Testis (tissue), 3 donors: ENCODE data around the gene GOLGA8S. TPM values are rescaled to one million over a fixed set of nuclear protein-coding genes. Genes with fewer than 3 reads are reported as not detected.
"Not testable (repeated sequence)": the region's sequence is repeated elsewhere in the genome, so short reads cannot be mapped to it uniquely, and the experiment has no call there.

Experiments
- DNase-seq: peaks from one replicate; pipeline ENCODE4 v3.0.0-alpha.2; 2019
- H3K27ac ChIP-seq, 2 donors: fragments of 200-600 bp; sonication (generic); one replicate each; pipeline ENCODE4 v1.5.1; 2019
- H3K27me3 ChIP-seq: fragments of 200-600 bp; sonication (generic); one replicate; pipeline ENCODE4 v1.5.1; 2019
- H3K36me3 ChIP-seq: fragments of 200-600 bp; sonication (generic); one replicate; pipeline ENCODE4 v1.5.1; 2017; ENCODE audit warnings: low read depth; ENCODE audit errors: missing control alignments
- H3K4me1 ChIP-seq: fragments of 200-600 bp; sonication (generic); one replicate; pipeline ENCODE4 v1.5.1; 2019
- H3K4me3 ChIP-seq, 2 donors: fragments of 200-600 bp; sonication (generic); one replicate each; pipeline ENCODE4 v1.5.1; 2017 to 2019
- H3K9me3 ChIP-seq: fragments of 200-600 bp; sonication (generic); one replicate; pipeline ENCODE4 v1.5.1; 2017
- POLR2A ChIP-seq: fragments of 450-650 bp; IDR thresholded peaks from one replicate; pipeline ENCODE4 v1.6.1; 2017; ENCODE audit warnings: antibody characterized with exemption, mild to moderate bottlenecking, moderate library complexity
- WGBS, 2 donors: methylation state at CpG; one replicate each; pipeline ENCODE4 v1.1.5; 2018; 5-methylcytosine and 5-hydroxymethylcytosine counted together
- intact Hi-C: fragments of 100-400 bp; cut with DNase I; formaldehyde crosslinking; loops from one replicate; pipeline ENCODE4 v1.15.1; 2023; ENCODE audit warnings: low total_unique reads
- polyA plus RNA-seq: library from polyadenylated mRNA; stranded (reverse); fragments of 350-450 nt; fragmentation: Illumina TruSeq; extraction: RNeasy Lipid Tissue Mini Kit (QIAGEN cat#74804); gene quantifications from one replicate; pipeline ENCODE4 v1.2.3, GENCODE V29; 2014; ENCODE audit warnings: low read depth, low replicate concordance; ENCODE audit not compliant: insufficient read depth
- small RNA-seq, 2 donors: library from RNA; depleted of rRNA; stranded (forward); fragments of <200 nt; gene quantifications; one replicate each; pipeline ENCODE3, GENCODE V24; 2016
- total RNA-seq, 2 donors: library from RNA; depleted of rRNA; stranded (reverse); fragments of >200 nt; gene quantifications; one replicate each; pipeline ENCODE4 v1.2.3, GENCODE V29; 2016
- TF ChIP-seq, protein P1 (sequence below), 3 experiments: fragments of 450-650 bp in 2 of 3; fragments of 200-600 bp in 1 of 3; sonication (generic) in 1 of 3; IDR thresholded peaks; one replicate each; pipeline ENCODE4 v1.5.1; 2016 to 2019; ENCODE audit warnings: antibody characterized with exemption in 3 of 3, mild to moderate bottlenecking in 2 of 3, moderate library complexity in 1 of 3

The GOLGA8S gene
- total and polyA plus RNA-seq, 3 donors from 2014 or later: 9.2 to 33.9 (median 15.5) TPM

DNA sequence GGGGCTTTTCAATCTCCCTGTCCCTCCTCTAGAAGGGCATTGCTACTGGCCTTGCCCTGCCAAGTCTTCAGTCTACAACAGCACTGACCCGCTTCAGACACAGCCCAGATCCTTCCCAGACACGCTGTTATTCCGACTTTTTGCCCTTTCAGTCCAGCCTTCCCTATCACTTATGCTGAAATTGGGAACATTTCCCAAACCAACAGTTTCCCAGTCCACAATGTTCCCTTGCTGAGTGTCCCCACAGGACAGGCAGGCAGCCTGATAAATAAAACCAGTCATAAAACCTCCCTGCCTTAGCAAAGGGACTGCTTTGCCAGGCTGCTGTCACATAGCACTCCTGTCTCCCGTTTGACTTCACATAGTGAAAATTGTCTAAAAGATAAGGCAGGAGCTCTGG, 49.0 kb downstream of the GOLGA8S start:
- 33 to 49% methylated on average over 4 of the region's 4 CpGs for WGBS, 2 donors
- DNase-seq: no peak
- H3K36me3 ChIP-seq: no peaks in the 10 kb centered on the region
- H3K9me3 ChIP-seq: no peaks in the 10 kb centered on the region
- intact Hi-C loops: no loop called here
- TF ChIP-seq POLR2A: no peak
- no peaks in the 10 kb centered on the region for H3K4me1 ChIP-seq
- peak overlapping the region in 1 of 2 donors; percentile 69 for H3K27ac ChIP-seq
- H3K4me3 ChIP-seq: no peak overlapping the region
- H3K27me3 ChIP-seq: no peaks in the 10 kb centered on the region

DNA sequence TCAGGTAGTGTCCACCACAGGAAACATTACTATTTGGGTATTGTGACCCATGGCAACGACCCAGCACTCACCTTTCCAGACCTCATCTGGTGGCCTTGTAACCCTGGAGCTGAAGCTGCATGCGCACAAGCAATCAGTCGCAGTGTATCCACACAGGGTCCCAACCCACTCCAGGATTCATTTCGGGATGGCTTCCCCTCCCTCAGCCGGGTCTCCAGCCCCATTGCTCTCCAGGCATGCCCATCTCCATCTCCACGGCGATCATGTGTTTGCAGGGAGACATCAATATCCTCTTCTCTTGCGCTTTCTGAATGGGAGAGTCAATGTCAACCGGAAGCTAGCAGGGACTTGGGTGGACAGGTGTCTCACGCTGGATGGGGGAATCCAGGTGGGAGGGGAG, 57.3 kb downstream of the GOLGA8S start:
- intact Hi-C loops: no loop called here
- 76 to 93% methylated on average over 10 of the region's 10 CpGs for WGBS, 2 donors
- H3K9me3 ChIP-seq: no peaks in the 10 kb centered on the region
- H3K36me3 ChIP-seq: no peaks in the 10 kb centered on the region
- H3K4me3 ChIP-seq: no peak overlapping the region
- no peaks in the 10 kb centered on the region for H3K27me3 ChIP-seq
- DNase-seq: no peak
- no peak overlapping the region for H3K27ac ChIP-seq
- no peaks in the 10 kb centered on the region for H3K4me1 ChIP-seq
- no peak for TF ChIP-seq POLR2A
- TF ChIP-seq, protein P1, sequence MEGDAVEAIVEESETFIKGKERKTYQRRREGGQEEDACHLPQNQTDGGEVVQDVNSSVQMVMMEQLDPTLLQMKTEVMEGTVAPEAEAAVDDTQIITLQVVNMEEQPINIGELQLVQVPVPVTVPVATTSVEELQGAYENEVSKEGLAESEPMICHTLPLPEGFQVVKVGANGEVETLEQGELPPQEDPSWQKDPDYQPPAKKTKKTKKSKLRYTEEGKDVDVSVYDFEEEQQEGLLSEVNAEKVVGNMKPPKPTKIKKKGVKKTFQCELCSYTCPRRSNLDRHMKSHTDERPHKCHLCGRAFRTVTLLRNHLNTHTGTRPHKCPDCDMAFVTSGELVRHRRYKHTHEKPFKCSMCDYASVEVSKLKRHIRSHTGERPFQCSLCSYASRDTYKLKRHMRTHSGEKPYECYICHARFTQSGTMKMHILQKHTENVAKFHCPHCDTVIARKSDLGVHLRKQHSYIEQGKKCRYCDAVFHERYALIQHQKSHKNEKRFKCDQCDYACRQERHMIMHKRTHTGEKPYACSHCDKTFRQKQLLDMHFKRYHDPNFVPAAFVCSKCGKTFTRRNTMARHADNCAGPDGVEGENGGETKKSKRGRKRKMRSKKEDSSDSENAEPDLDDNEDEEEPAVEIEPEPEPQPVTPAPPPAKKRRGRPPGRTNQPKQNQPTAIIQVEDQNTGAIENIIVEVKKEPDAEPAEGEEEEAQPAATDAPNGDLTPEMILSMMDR (IDR thresholded peaks at IDR 0.05): no peak

DNA sequence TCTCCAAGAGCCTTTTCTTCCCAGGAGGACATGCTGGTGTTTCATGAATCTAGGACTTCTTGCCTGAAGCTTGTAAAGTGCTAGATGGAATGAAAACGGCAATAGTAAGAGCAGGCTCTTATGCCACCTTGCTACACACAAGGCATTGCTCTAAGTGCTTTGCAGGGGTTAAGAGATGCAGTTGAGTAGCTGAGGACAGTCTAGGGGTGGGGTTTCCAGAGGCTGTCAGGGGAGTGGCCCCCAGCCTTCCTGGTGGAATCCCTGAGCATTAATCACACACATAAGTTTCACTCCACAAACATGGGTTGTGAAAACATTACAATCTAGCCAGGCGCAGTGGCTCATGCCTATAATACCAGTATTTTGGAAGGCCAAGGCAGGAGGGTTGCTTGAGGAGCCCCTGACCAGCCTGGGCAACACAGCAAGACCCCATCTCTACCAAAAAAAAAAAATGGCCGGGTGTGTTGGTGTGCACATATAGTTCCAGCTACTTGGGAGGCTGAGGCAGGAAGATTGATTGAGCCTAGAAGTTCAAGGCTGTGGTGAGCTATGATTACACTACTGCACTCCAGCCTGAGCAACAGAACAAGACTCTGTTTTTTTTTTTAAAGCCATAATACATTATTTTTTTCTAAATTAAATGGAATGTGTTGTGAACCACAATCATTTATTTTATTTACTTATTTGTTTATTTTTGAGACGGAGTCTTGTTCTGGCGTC, 58.5 kb downstream of the GOLGA8S start:
- H3K27ac ChIP-seq, H3K4me3 ChIP-seq, H3K4me1 ChIP-seq, H3K36me3 ChIP-seq, DNase-seq, intact Hi-C loops, H3K9me3 ChIP-seq, H3K27me3 ChIP-seq: not testable (repeated sequence)
- WGBS, 2 donors: 78 to 86% methylated on average over 4 to 5 of the region's 5 CpGs

Small RNAs within 50 kb of the gene (small RNA-seq; reads per million reads assigned to genes)
- 0 reads per million in 2 donors for gene RN7SL536P

Other genes starting within 250 kb of the GOLGA8S start
- gene GOLGA6L1, start 217.9 kb upstream of the GOLGA8S start, total RNA-seq: 1 to 10 TPM; 1.7 to 4.7 TPM
- gene GOLGA6L1, start 217.9 kb upstream of the GOLGA8S start, polyA plus RNA-seq: 17.8 TPM
- 10 to 100 TPM in 1 of 2 donors, 1 to 10 TPM in 1; 5.8 to 13.9 TPM for gene GOLGA6L26, start 20.6 kb upstream of the GOLGA8S start, total RNA-seq
- not detected for gene GOLGA6L26, start 20.6 kb upstream of the GOLGA8S start, polyA plus RNA-seq
- 10 to 100 TPM in 1 of 2 donors, 1 to 10 TPM in 1; 4.2 to 14.6 TPM for gene GOLGA6L2, start 92.5 kb downstream of the GOLGA8S start, total RNA-seq
- 32.0 TPM for gene GOLGA6L2, start 92.5 kb downstream of the GOLGA8S start, polyA plus RNA-seq
- gene MKRN3, start 210.9 kb downstream of the GOLGA8S start, total RNA-seq: 1 to 10 TPM; 6.4 to 7.8 TPM
- 4.5 TPM for gene MKRN3, start 210.9 kb downstream of the GOLGA8S start, polyA plus RNA-seq